IMR-90 (cell line): ENCODE data around the gene ANKRD22. TPM values are rescaled to one million over a fixed set of nuclear protein-coding genes. Genes with fewer than 3 reads are reported as not detected.

Source experiments
- ATAC-seq: fragments of 200-7000 bp; cut with Tn5 transposase; 2 replicates; pipeline ENCODE4 v1.9.1; 2020; ENCODE audit warnings: low read depth, mild to moderate bottlenecking, moderate library complexity
- BruUV-seq: library from RNA; stranded (reverse); fragments of 400-500 nt; replicated peaks from 2 replicates; lab custom pipeline; 2021; lab: Mats Ljungman, UMichigan
- CTCF ChIA-PET: fragments of 300-600 bp; formaldehyde crosslinking; extraction: SDS; loops from one replicate; lab custom pipeline; 2021; ENCODE audit warnings: antibody characterized with exemption; lab: Yijun Ruan, JAX
- POLR2A ChIA-PET: fragments of 300-600 bp; sonication (Branson Sonifier 250); formaldehyde crosslinking; loops from one replicate; lab custom pipeline; 2022; ENCODE audit warnings: antibody characterized with exemption; ENCODE audit not compliant: unreplicated experiment; lab: Charles Lee
- DNase-seq: peaks from one replicate; pipeline ENCODE4 v3.0.0; 2013
- H2AFZ ChIP-seq: replicated peaks from 2 replicates; pipeline ENCODE3; 2013; ENCODE audit warnings: low read length, mild to moderate bottlenecking; ENCODE audit not compliant: poor library complexity
- H2AK5ac ChIP-seq: 2 replicates; pipeline ENCODE4 v1.6.1; 2013; ENCODE audit warnings: low read depth, low read length, inconsistent platforms
- H2AK9ac ChIP-seq: replicated peaks from 2 replicates; pipeline ENCODE3; 2013; ENCODE audit warnings: mild to moderate bottlenecking, low read depth, low read length, moderate library complexity; ENCODE audit not compliant: poor library complexity
- H2BK120ac ChIP-seq: 2 replicates; pipeline ENCODE4 v1.6.1; 2013; ENCODE audit warnings: low read depth, low read length, inconsistent platforms
- H2BK15ac ChIP-seq: 3 replicates; pipeline ENCODE4 v1.6.1; 2013; ENCODE audit warnings: low read depth, low read length, inconsistent platforms
- H2BK20ac ChIP-seq: 2 replicates; pipeline ENCODE4 v1.6.1; 2013; ENCODE audit warnings: low read depth, mild to moderate bottlenecking, inconsistent platforms, low read length, moderate library complexity
- H2BK5ac ChIP-seq: 2 replicates; pipeline ENCODE4 v1.6.1; 2013; ENCODE audit warnings: mild to moderate bottlenecking, low read depth, low read length, inconsistent platforms; ENCODE audit not compliant: poor library complexity, severe bottlenecking
- H3K14ac ChIP-seq: replicated peaks from 2 replicates; pipeline ENCODE4 v1.6.1; 2013; ENCODE audit warnings: low read depth, low read length, inconsistent platforms
- H3K18ac ChIP-seq: 2 replicates; pipeline ENCODE4 v1.6.1; 2013; ENCODE audit warnings: low read depth, low read length, control low read depth
- H3K23ac ChIP-seq: 2 replicates; pipeline ENCODE4 v1.6.1; 2013; ENCODE audit warnings: low read depth, low read length, inconsistent platforms
- H3K27ac ChIP-seq: 2 replicates; pipeline ENCODE4 v1.5.1; 2013; ENCODE audit warnings: mild to moderate bottlenecking, control low read depth, low read length; ENCODE audit not compliant: insufficient read depth
- H3K27me3 ChIP-seq: 2 replicates; pipeline ENCODE4 v1.6.1; 2013; ENCODE audit warnings: low read length; ENCODE audit not compliant: control insufficient read depth, insufficient read depth
- H3K36me3 ChIP-seq: 2 replicates; pipeline ENCODE4 v1.6.1; 2013; ENCODE audit warnings: low read length, mixed read lengths; ENCODE audit not compliant: control insufficient read depth, insufficient read depth
- H3K4ac ChIP-seq: 2 replicates; pipeline ENCODE4 v1.6.1; 2013; ENCODE audit warnings: low read depth, low read length, inconsistent platforms
- H3K4me1 ChIP-seq: 2 replicates; pipeline ENCODE4 v1.6.1; 2013; ENCODE audit warnings: low read length, mixed read lengths; ENCODE audit not compliant: control insufficient read depth, insufficient read depth
- H3K4me2 ChIP-seq: 2 replicates; pipeline ENCODE4 v1.6.1; 2013; ENCODE audit warnings: low read depth, mild to moderate bottlenecking, control low read depth, low read length, moderate library complexity
- H3K4me3 ChIP-seq: 2 replicates; pipeline ENCODE4 v1.5.1; 2013; ENCODE audit warnings: low read depth, mild to moderate bottlenecking, control low read depth, low read length, moderate library complexity; ENCODE audit not compliant: insufficient read depth
- H3K56ac ChIP-seq: 2 replicates; pipeline ENCODE4 v1.6.1; 2013; ENCODE audit warnings: low read length, inconsistent platforms; ENCODE audit not compliant: insufficient read depth; ENCODE audit errors: extremely low read depth
- H3K79me1 ChIP-seq, 2 experiments: 2 replicates each; pipeline ENCODE4 v1.6.1; 2013; ENCODE audit warnings: low read length in 2 of 2, inconsistent platforms in 1 of 2, low read depth in 1 of 2
- H3K9ac ChIP-seq: 2 replicates; pipeline ENCODE4 v1.6.1; 2013; ENCODE audit warnings: low read depth, low read length, control low read depth
- H3K9me1 ChIP-seq: 2 replicates; pipeline ENCODE4 v1.6.1; 2013; ENCODE audit warnings: low read length, inconsistent platforms; ENCODE audit not compliant: insufficient read depth
- H3K9me3 ChIP-seq: 2 replicates; pipeline ENCODE4 v1.6.1; 2013; ENCODE audit warnings: low read length; ENCODE audit not compliant: control insufficient read depth, insufficient read depth
- H4K20me1 ChIP-seq: 2 replicates; pipeline ENCODE4 v1.6.1; 2013; ENCODE audit warnings: low read length, inconsistent platforms; ENCODE audit not compliant: insufficient read depth
- H4K5ac ChIP-seq: 2 replicates; pipeline ENCODE4 v1.6.1; 2013; ENCODE audit warnings: mild to moderate bottlenecking, low read depth, low read length, control low read depth
- H4K8ac ChIP-seq, 2 experiments: 2 replicates each; pipeline ENCODE4 v1.6.1; 2013; ENCODE audit warnings: low read depth in 2 of 2, low read length in 2 of 2, control low read depth in 1 of 2, inconsistent platforms in 1 of 2
- H4K91ac ChIP-seq: 2 replicates; pipeline ENCODE4 v1.6.1; 2013; ENCODE audit warnings: low read depth, low read length, inconsistent platforms; ENCODE audit not compliant: insufficient read depth
- BHLHE40 ChIP-seq: fragments of 150-350 bp; IDR thresholded peaks from 2 replicates; pipeline ENCODE4 v1.6.1; 2016; ENCODE audit warnings: mild to moderate bottlenecking, low read depth, low read length
- CEBPB ChIP-seq: IDR thresholded peaks from 2 replicates; pipeline ENCODE4 v1.6.1; 2012; ENCODE audit warnings: low read depth, low read length, improper control_type of control experiment
- CHD1 ChIP-seq: IDR thresholded peaks from 2 replicates; pipeline ENCODE4 v1.6.1; 2012; ENCODE audit warnings: low read depth, low read length, improper control_type of control experiment
- FOS ChIP-seq: fragments of 150-350 bp; IDR thresholded peaks from 2 replicates; pipeline ENCODE4 v1.6.1; 2016; ENCODE audit warnings: low read depth, low read length
- MAFK ChIP-seq: IDR thresholded peaks from 2 replicates; pipeline ENCODE4 v1.6.1; 2012; ENCODE audit warnings: low read depth, low read length, improper control_type of control experiment
- MAZ ChIP-seq: IDR thresholded peaks from 2 replicates; pipeline ENCODE4 v1.6.1; 2012; ENCODE audit warnings: low read depth, mild to moderate bottlenecking, low read length, improper control_type of control experiment, moderate library complexity, borderline replicate concordance
- MXI1 ChIP-seq: IDR thresholded peaks from 2 replicates; pipeline ENCODE4 v1.6.1; 2012; ENCODE audit warnings: low read depth, mild to moderate bottlenecking, low read length, moderate library complexity, borderline replicate concordance
- NFE2L2 ChIP-seq: fragments of 150-350 bp; IDR thresholded peaks from 2 replicates; pipeline ENCODE4 v1.6.1; 2016; ENCODE audit warnings: low read depth, mild to moderate bottlenecking, low read length
- POLR2A ChIP-seq: IDR thresholded peaks from 2 replicates; pipeline ENCODE4 v1.6.1; 2012; ENCODE audit warnings: mild to moderate bottlenecking, low read depth, low read length
- RAD21 ChIP-seq: IDR thresholded peaks from 2 replicates; pipeline ENCODE4 v1.6.1; 2012; ENCODE audit warnings: low read length, improper control_type of control experiment
- RCOR1 ChIP-seq: IDR thresholded peaks from 2 replicates; pipeline ENCODE4 v1.6.1; 2012; ENCODE audit warnings: mild to moderate bottlenecking, low read length, improper control_type of control experiment; ENCODE audit not compliant: insufficient replicate concordance
- RFX5 ChIP-seq: IDR thresholded peaks from 2 replicates; pipeline ENCODE4 v1.8.0; 2012; ENCODE audit warnings: low read depth, mild to moderate bottlenecking, low read length, moderate library complexity
- SMC3 ChIP-seq: fragments of 150-350 bp; IDR thresholded peaks from 2 replicates; pipeline ENCODE4 v1.6.1; 2016; ENCODE audit warnings: low read depth, mild to moderate bottlenecking, antibody characterized with exemption, low read length, moderate library complexity
- WGBS, 2 experiments: methylation state at CpG; one replicate each; pipeline versions ENCODE4 v1.1.5 to v1.1.7; 2013; ENCODE audit warnings: missing lambda C conversion rate in 2 of 2; ENCODE audit not compliant: insufficient read length in 1 of 2; ENCODE audit errors: extremely low coverage in 2 of 2; 5-methylcytosine and 5-hydroxymethylcytosine counted together
- dilution Hi-C: fragments of 300-500 bp; cut with HindIII; formaldehyde crosslinking; loops from one replicate; pipeline ENCODE4 v1.14.3; 2018; ENCODE audit warnings: low sequenced_read_pairs; ENCODE audit not compliant: unreplicated experiment
- in situ Hi-C: fragments of 300-500 bp; cut with MboI; formaldehyde crosslinking; loops from 3 replicates; pipeline ENCODE4 v1.14.3; 2019; ENCODE audit warnings: low sequenced_read_pairs, inconsistent platforms, mixed read lengths
- intact Hi-C: fragments of 100-400 bp; cut with micrococcal nuclease; formaldehyde crosslinking; loops from 2 replicates; pipeline ENCODE4 v1.10.0; 2022
- polyA plus RNA-seq, 3 experiments: library from polyadenylated mRNA; depleted of rRNA; stranded (reverse); fragments of >200 nt; gene quantifications; 2 replicates each; pipeline ENCODE4 v1.2.3, GENCODE V29; 2012; ENCODE audit warnings: low replicate concordance in 1 of 3
- total RNA-seq: library from RNA; depleted of rRNA; stranded (reverse); fragments of >200 nt; gene quantifications from 2 replicates; pipeline ENCODE4 v1.2.3, GENCODE V29; 2012
- TF ChIP-seq, protein P1 (sequence below): fragments of 150-350 bp; IDR thresholded peaks from 2 replicates; pipeline ENCODE4 v1.6.1; 2016; ENCODE audit warnings: low read depth, mild to moderate bottlenecking, low read length, moderate library complexity, borderline replicate concordance
- TF ChIP-seq, protein P2 (sequence below): fragments of 150-350 bp; IDR thresholded peaks from 2 replicates; pipeline ENCODE4 v1.6.1; 2017; ENCODE audit warnings: mild to moderate bottlenecking, antibody characterized with exemption, low read length, low read depth
- TF ChIP-seq, protein P3 (sequence below): conservative IDR thresholded peaks from 2 replicates; pipeline ENCODE4 v1.5.1; 2012; ENCODE audit warnings: mild to moderate bottlenecking, low read depth, low read length, improper control_type of control experiment

Gene ANKRD22
- total and polyA plus RNA-seq, 2 of the 4 experiments (the other 2 are of a cell fraction), result not detected

DNA sequence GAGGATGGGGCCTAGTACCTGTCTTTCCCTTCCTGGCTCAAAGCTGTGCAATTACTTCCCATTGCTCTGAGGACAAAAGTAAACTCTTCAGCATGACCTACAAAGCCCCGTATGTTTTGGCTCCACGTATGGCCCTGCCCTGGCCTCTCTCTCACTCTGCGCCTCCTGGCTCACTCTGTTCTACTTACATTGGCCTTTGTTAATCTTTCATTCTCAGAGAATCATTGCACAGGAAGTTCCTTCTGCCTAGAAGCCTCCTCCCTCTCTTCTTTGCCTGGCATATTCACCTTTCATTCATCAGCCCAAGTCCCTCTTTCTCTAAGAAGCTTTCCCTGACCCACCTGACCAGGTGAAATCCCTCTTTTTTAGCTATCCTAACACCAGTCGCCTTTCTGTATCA, 25.3 kb downstream of the ANKRD22 start:
- Histone ChIP-seq H4K8ac (no peak overlapping the region), H3K36me3 (no peaks in the 10 kb centered on the region), H3K23ac (no peak overlapping the region), H4K20me1 (no peaks in the 10 kb centered on the region), H2BK15ac (no peak overlapping the region), H3K27ac (no peak overlapping the region), H3K4me2 (no peak overlapping the region), H3K4me1 (no peaks in the 10 kb centered on the region), H3K9me1 (no peaks in the 10 kb centered on the region), H3K27me3 (no peaks in the 10 kb centered on the region; the same call in 1 of the 2 replicates), H2BK20ac (no peak overlapping the region), H3K79me1 (no peaks in the 10 kb centered on the region), H2AFZ (no peak overlapping the region), H3K4me3 (no peak overlapping the region), H3K18ac (no peak overlapping the region), H3K4ac (no peak overlapping the region), H2BK5ac (no peak overlapping the region), H3K9ac (no peak overlapping the region), H3K9me3 (no peaks in the 10 kb centered on the region), H3K56ac (no peak overlapping the region), H2AK9ac (no peak overlapping the region), H3K14ac (no peak overlapping the region), H4K5ac (no peak overlapping the region), H4K91ac (no peak overlapping the region), H2BK120ac (no peak overlapping the region), H2AK5ac (no peak overlapping the region)
- POLR2A ChIA-PET, result no interaction called here
- TF ChIP-seq BHLHE40 (no peak), RAD21 (no peak), MAZ (no peak), POLR2A (no peak), FOS (no peak), NFE2L2 (no peak), CEBPB (no peak), RCOR1 (no peak), MXI1 (no peak), CHD1 (no peak), SMC3 (no peak), RFX5 (no peak), MAFK (no peak)
- TF ChIP-seq, protein P1, sequence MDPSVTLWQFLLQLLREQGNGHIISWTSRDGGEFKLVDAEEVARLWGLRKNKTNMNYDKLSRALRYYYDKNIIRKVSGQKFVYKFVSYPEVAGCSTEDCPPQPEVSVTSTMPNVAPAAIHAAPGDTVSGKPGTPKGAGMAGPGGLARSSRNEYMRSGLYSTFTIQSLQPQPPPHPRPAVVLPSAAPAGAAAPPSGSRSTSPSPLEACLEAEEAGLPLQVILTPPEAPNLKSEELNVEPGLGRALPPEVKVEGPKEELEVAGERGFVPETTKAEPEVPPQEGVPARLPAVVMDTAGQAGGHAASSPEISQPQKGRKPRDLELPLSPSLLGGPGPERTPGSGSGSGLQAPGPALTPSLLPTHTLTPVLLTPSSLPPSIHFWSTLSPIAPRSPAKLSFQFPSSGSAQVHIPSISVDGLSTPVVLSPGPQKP, result no peak
- TF ChIP-seq, protein P2, sequence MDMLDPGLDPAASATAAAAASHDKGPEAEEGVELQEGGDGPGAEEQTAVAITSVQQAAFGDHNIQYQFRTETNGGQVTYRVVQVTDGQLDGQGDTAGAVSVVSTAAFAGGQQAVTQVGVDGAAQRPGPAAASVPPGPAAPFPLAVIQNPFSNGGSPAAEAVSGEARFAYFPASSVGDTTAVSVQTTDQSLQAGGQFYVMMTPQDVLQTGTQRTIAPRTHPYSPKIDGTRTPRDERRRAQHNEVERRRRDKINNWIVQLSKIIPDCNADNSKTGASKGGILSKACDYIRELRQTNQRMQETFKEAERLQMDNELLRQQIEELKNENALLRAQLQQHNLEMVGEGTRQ, result no peak
- TF ChIP-seq, protein P3, sequence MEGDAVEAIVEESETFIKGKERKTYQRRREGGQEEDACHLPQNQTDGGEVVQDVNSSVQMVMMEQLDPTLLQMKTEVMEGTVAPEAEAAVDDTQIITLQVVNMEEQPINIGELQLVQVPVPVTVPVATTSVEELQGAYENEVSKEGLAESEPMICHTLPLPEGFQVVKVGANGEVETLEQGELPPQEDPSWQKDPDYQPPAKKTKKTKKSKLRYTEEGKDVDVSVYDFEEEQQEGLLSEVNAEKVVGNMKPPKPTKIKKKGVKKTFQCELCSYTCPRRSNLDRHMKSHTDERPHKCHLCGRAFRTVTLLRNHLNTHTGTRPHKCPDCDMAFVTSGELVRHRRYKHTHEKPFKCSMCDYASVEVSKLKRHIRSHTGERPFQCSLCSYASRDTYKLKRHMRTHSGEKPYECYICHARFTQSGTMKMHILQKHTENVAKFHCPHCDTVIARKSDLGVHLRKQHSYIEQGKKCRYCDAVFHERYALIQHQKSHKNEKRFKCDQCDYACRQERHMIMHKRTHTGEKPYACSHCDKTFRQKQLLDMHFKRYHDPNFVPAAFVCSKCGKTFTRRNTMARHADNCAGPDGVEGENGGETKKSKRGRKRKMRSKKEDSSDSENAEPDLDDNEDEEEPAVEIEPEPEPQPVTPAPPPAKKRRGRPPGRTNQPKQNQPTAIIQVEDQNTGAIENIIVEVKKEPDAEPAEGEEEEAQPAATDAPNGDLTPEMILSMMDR, result no peak
- dilution Hi-C loops (no loop called here), in situ Hi-C loops (no loop called here), intact Hi-C loops (no loop called here)
- ATAC-seq (no peak), DNase-seq (no peak)
- CTCF ChIA-PET, result interaction anchor here (1.0 kb wide), 1 partner anchor 10 kb away, joined by 3 read pairs; no protein-coding TSS in a partner anchor
- BruUV-seq, result no TSS peak
- WGBS, 2 experiments, result 100% methylated on average over 1 of the region's 4 CpGs; no CpG with 5 or more reads in 1 of the 2 experiments
